Peyer's patch (tissue), 4 donors: ENCODE results near the gene KCNQ2. TPM values are rescaled to one million over a fixed set of nuclear protein-coding genes. Genes with fewer than 3 reads are reported as not detected.

ENCODE experiments used
- DNase-seq, 3 donors: peaks; one replicate each; pipeline ENCODE4 v3.0.0-alpha.2; 2017 to 2019
- H3K27ac ChIP-seq, 4 donors: fragments of 200-600 bp; sonication (generic); one replicate each; pipeline ENCODE4 v1.5.1; 2016 to 2019
- H3K27me3 ChIP-seq, 2 donors: fragments of 200-600 bp; sonication (generic); one replicate each; pipeline ENCODE4 v1.5.1; 2019
- H3K36me3 ChIP-seq, 3 donors: fragments of 200-600 bp; sonication (generic); one replicate each; pipeline ENCODE4 v1.5.1; 2016 to 2019
- H3K4me1 ChIP-seq, 4 donors: fragments of 200-600 bp; sonication (generic); one replicate each; pipeline ENCODE4 v1.5.1; 2016 to 2019
- H3K4me3 ChIP-seq, 4 donors: fragments of 200-600 bp; sonication (generic); 1 replicate in 3 of 4; 2 replicates in 1 of 4; pipeline ENCODE4 v1.5.1; 2016 to 2019; ENCODE audit warnings: mild to moderate bottlenecking in 1 of 4
- H3K9me3 ChIP-seq, 4 donors: fragments of 200-600 bp; sonication (generic); one replicate each; pipeline ENCODE4 v1.5.1; 2016 to 2019; ENCODE audit warnings: mild to moderate bottlenecking in 1 of 4
- POLR2A ChIP-seq, 2 donors: fragments of 450-650 bp; IDR thresholded peaks; one replicate each; pipeline ENCODE4 v1.5.1; 2017; ENCODE audit warnings: antibody characterized with exemption in 2 of 2, mild to moderate bottlenecking in 2 of 2, moderate library complexity in 2 of 2
- total RNA-seq, 4 donors: library from RNA; depleted of rRNA; stranded (reverse); fragments of >200 nt; gene quantifications; one replicate each; pipeline ENCODE4 v1.1.0, GENCODE V29; 2016
- TF ChIP-seq, protein P1 (sequence below), 6 experiments: fragments of 450-650 bp in 4 of 6; fragments of 200-600 bp in 2 of 6; sonication (generic) in 1 of 6; IDR thresholded peaks; one replicate each; pipeline ENCODE4 v1.5.1; 2017 to 2019; ENCODE audit warnings: antibody characterized with exemption in 6 of 6, mild to moderate bottlenecking in 3 of 6, moderate library complexity in 1 of 6

The KCNQ2 gene
- total RNA-seq, 4 donors from 2014 or later = not detected

GRCh38 chr20:63411151-63411897, 61.1 kb downstream of the KCNQ2 start:
- no peak for DNase-seq
- Histone ChIP-seq H3K4me1 (no peaks in the 10 kb centered on the region), H3K27ac (no peak overlapping the region), H3K27me3 (no peaks in the 10 kb centered on the region), H3K36me3 (no peaks in the 10 kb centered on the region), H3K9me3 (no peaks in the 10 kb centered on the region), H3K4me3 (no peak overlapping the region)
- TF ChIP-seq, protein P1, sequence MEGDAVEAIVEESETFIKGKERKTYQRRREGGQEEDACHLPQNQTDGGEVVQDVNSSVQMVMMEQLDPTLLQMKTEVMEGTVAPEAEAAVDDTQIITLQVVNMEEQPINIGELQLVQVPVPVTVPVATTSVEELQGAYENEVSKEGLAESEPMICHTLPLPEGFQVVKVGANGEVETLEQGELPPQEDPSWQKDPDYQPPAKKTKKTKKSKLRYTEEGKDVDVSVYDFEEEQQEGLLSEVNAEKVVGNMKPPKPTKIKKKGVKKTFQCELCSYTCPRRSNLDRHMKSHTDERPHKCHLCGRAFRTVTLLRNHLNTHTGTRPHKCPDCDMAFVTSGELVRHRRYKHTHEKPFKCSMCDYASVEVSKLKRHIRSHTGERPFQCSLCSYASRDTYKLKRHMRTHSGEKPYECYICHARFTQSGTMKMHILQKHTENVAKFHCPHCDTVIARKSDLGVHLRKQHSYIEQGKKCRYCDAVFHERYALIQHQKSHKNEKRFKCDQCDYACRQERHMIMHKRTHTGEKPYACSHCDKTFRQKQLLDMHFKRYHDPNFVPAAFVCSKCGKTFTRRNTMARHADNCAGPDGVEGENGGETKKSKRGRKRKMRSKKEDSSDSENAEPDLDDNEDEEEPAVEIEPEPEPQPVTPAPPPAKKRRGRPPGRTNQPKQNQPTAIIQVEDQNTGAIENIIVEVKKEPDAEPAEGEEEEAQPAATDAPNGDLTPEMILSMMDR (IDR thresholded peaks at IDR 0.05) = no peak
- TF ChIP-seq POLR2A (IDR thresholded peaks at IDR 0.05) = no peak

DNA sequence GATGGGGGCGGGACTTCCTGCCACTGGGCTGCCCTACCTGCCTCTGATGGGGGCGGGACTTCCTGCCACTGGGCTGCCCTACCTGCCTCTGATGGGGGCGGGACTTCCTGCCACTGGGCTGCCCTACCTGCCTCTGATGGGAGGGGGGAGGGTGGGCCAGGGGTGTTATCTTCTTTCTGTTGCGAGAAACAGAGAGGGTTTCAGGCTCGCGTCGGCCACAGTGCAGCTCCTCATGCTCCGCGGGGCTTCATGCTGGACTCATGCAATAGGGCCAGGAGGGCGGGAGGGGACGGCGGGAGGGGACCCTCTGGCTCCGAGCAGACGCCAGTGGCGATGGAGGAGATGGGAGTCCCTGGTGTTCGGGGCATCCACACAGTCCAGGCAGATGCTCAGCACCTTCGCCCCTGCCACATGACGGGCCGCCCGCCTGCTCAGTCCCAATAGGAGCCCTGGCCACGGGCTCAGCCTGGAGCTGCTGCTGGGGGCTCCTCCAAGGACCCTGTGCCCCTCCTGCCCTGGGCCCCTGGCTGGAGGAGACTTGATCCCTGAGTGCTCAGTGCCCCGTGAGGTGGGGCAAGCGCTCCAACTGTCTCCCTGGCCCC, 62.5 kb downstream of the KCNQ2 start:
- no peaks in the 10 kb centered on the region for H3K4me1 ChIP-seq
- TF ChIP-seq, protein P1 (IDR thresholded peaks at IDR 0.05) = no peak
- no peak for TF ChIP-seq POLR2A (IDR thresholded peaks at IDR 0.05)

DNA sequence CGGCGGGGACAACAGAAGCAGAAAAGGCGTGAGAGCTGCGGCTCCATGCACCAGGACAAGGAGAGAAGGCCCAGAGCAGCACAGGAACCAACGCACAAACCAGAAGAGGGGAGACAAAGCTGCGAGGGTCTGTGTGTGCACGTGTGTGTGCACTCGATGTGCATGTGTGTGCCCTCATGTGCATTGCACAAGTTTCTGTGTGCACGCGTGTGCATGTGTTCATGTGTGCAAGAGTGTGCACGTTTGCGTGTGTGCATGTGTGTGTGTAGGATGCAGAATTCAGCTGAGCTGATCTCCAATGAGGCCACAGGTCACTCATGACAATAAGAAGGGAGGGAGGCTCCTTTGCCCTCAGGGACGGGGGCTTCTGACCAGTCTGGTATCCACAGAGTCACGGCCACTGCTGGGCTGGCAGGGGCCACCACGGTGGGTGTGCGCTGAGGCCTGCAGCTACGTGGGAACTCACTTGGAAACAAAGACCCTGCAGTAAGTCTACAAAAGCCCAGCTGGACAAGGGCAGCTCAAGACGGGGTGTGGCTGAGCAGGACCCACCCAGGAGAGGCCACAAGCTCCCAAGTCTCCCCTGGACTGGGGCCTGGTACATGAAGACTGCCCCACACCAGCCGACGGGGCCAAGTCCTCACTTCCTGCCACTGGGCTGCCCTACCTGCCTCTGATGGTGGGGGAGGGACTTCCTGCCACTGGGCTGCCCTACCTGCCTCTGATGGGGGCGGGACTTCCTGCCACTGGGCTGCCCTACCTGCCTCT, 63.2 kb downstream of the KCNQ2 start:
- Histone ChIP-seq H3K36me3 (no peaks in the 10 kb centered on the region), H3K27me3 (no peaks in the 10 kb centered on the region), H3K27ac (no peak overlapping the region), H3K9me3 (no peaks in the 10 kb centered on the region), H3K4me1 (no peaks in the 10 kb centered on the region), H3K4me3 (no peak overlapping the region)
- DNase-seq = no peak
- TF ChIP-seq POLR2A (IDR thresholded peaks at IDR 0.05) = no peak
- TF ChIP-seq, protein P1 (IDR thresholded peaks at IDR 0.05) = no peak

More for the DNA sequence above, 62.5 kb downstream of the KCNQ2 start:
- Histone ChIP-seq H3K4me3 (no peak overlapping the region), H3K36me3 (no peaks in the 10 kb centered on the region), H3K9me3 (no peaks in the 10 kb centered on the region), H3K27ac (no peak overlapping the region), H3K27me3 (no peaks in the 10 kb centered on the region)
- DNase-seq = no peak

- Histone ChIP-seq H3K9me3 (no peaks in the 10 kb centered on the region), H3K4me1 (no peaks in the 10 kb centered on the region), H3K36me3 (no peaks in the 10 kb centered on the region), H3K27me3 (no peaks in the 10 kb centered on the region), H3K27ac (no peak overlapping the region), H3K4me3 (no peak overlapping the region)
- TF ChIP-seq POLR2A (IDR thresholded peaks at IDR 0.05) = no peak
- TF ChIP-seq, protein P1 (IDR thresholded peaks at IDR 0.05) = no peak
- no peak for DNase-seq
These were observed 63.8 kb downstream of the KCNQ2 start for GRCh38 chr20:63408684-63409046.

DNA sequence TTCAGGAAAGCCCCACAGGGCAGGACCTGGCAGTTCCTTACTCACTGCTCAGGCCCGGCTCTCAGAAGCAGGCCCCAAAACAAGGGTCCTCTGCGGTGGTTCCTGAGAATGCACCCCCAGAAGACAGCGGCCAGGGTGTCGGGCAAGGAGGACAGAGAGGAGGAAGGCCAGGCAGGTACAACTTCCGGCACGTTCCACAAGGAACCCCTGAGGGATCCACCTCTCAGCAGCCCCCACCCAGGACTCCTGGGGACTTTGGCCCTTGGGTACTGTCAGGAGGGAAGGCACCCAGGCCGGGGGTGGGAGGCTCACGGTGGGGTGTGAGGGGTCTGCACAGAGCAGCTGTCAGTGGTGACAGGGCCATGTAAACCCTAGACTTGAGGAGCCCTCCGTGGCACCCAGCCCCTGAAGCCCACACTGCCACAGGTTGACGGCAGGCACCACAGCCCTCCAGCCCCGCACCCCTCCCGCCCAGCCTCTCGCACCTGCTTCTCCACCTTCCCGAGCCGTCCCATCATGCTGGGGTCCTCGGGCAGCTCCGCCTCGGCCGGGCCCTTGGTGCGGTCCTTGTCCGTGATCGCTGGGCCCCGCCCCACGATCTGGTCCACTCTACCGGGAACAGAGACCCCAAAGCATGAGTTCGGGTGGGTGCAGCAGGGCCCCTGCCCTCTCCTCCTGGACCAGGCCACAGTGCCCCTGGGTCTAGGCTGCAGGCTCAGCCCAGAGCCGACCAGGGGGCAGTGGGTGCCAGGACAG, 64.3 kb downstream of the KCNQ2 start:
- H3K4me3 ChIP-seq = no peak overlapping the region
- no peaks in the 10 kb centered on the region for H3K9me3 ChIP-seq
- TF ChIP-seq, protein P1 (IDR thresholded peaks at IDR 0.05) = no peak
- no peak for TF ChIP-seq POLR2A (IDR thresholded peaks at IDR 0.05)
- H3K4me1 ChIP-seq = no peaks in the 10 kb centered on the region
- H3K27ac ChIP-seq = no peak overlapping the region
- DNase-seq = no peak
- no peaks in the 10 kb centered on the region for H3K27me3 ChIP-seq
- H3K36me3 ChIP-seq = no peaks in the 10 kb centered on the region
